ENCODE measurements around the gene TOM1. TPM values are rescaled to one million over a fixed set of nuclear protein-coding genes. Genes with fewer than 3 reads are reported as not detected.

The TOM1 gene
- total RNA-seq, 4 donors from 2014 or later: 56.3 to 183 (median 104) TPM

- H3K27ac ChIP-seq: peak overlapping the region; percentile 81 to 88 (median 85)
- no peaks in the 10 kb centered on the region for H3K9me3 ChIP-seq
- no peaks in the 10 kb centered on the region for H3K36me3 ChIP-seq
- intact Hi-C loops (cut with DNase I; ENCODE audit: low total_unique reads): no loop called here
- no peak for DNase-seq
- in situ Hi-C loops (cut with MboI; ENCODE audit: low pct_ligation_motif_present in 1 of 4, low pct_unique_long_range_greater_than_20kb in 1 of 4, low sequenced_read_pairs in 3 of 4): no loop called here
- 41 to 54% methylated on average over 3 to 5 of the region's 5 CpGs for WGBS, 2 donors (ENCODE audit: low coverage in 1 of 2)
- TF ChIP-seq CTCF (IDR thresholded peaks at IDR 0.05): no peak
- H3K27me3 ChIP-seq: no peaks in the 10 kb centered on the region
- H3K4me1 ChIP-seq: peaks cover 26 to 57% (median 46%) of the 10 kb centered on the region in 4 donors
- peak overlapping the region; percentile 16 to 59 (median 48) for H3K4me3 ChIP-seq
These were observed 81.8 kb downstream of the TOM1 start for GRCh38 chr22:35381424-35382009.

GRCh38 chr22:35383679-35384071 is 84.0 kb downstream of the TOM1 start:
- Histone ChIP-seq H3K4me3 (no peak overlapping the region), H3K4me1 (peaks cover 9 to 35% (median 25%) of the 10 kb centered on the region in 4 donors), H3K27me3 (no peaks in the 10 kb centered on the region), H3K9me3 (no peaks in the 10 kb centered on the region), H3K36me3 (no peaks in the 10 kb centered on the region), H3K27ac (no peak overlapping the region)
- TF ChIP-seq POLR2A (IDR thresholded peaks at IDR 0.05): no peak
- no peak for TF ChIP-seq POLR2AphosphoS5 (IDR thresholded peaks at IDR 0.05)
- no peak for TF ChIP-seq CTCF (IDR thresholded peaks at IDR 0.05)
- TF ChIP-seq EP300 (IDR thresholded peaks at IDR 0.05; ENCODE audit: low read depth): no peak
- DNase-seq: no peak
- in situ Hi-C loops (cut with MboI; ENCODE audit: low pct_ligation_motif_present in 1 of 4, low pct_unique_long_range_greater_than_20kb in 1 of 4, low sequenced_read_pairs in 3 of 4): no loop called here
- 88% methylated on average over 3 of the region's 3 CpGs; no CpG with 5 or more reads in 1 of the 2 donors for WGBS, 2 donors (ENCODE audit: low coverage in 1 of 2)
- intact Hi-C loops (cut with DNase I; ENCODE audit: low total_unique reads): no loop called here

- H3K4me3 ChIP-seq: no peak overlapping the region
- intact Hi-C loops (cut with DNase I; ENCODE audit: low total_unique reads) (no loop called here), in situ Hi-C loops (cut with MboI; ENCODE audit: low pct_ligation_motif_present in 1 of 4, low pct_unique_long_range_greater_than_20kb in 1 of 4, low sequenced_read_pairs in 3 of 4) (no loop called here)
- H3K27ac ChIP-seq: no peak overlapping the region
- H3K4me1 ChIP-seq: peaks cover 9 to 27% (median 21%) of the 10 kb centered on the region in 4 donors
- H3K36me3 ChIP-seq: no peaks in the 10 kb centered on the region
- TF ChIP-seq EP300 (IDR thresholded peaks at IDR 0.05; ENCODE audit: low read depth) (no peak), POLR2A (IDR thresholded peaks at IDR 0.05) (no peak), CTCF (IDR thresholded peaks at IDR 0.05) (no peak), POLR2AphosphoS5 (IDR thresholded peaks at IDR 0.05) (no peak)
- H3K9me3 ChIP-seq: no peaks in the 10 kb centered on the region
- 69% methylated on average over 4 of the region's 4 CpGs; no CpG with 5 or more reads in 1 of the 2 donors for WGBS, 2 donors (ENCODE audit: low coverage in 1 of 2)
- no peaks in the 10 kb centered on the region for H3K27me3 ChIP-seq
- no peak for DNase-seq
These were observed 84.8 kb downstream of the TOM1 start for GRCh38 chr22:35384527-35384926.

GRCh38 chr22:35384975-35385588 is 85.4 kb downstream of the TOM1 start:
- Histone ChIP-seq H3K9me3 (no peaks in the 10 kb centered on the region), H3K27me3 (no peaks in the 10 kb centered on the region), H3K4me1 (peaks cover 5 to 21% (median 17%) of the 10 kb centered on the region in 4 donors), H3K36me3 (peaks cover 0 to 4% (median 0%) of the 10 kb centered on the region in 4 donors), H3K27ac (no peak overlapping the region), H3K4me3 (no peak overlapping the region)
- 77 to 80% methylated on average over 1 to 6 of the region's 6 CpGs for WGBS, 2 donors (ENCODE audit: low coverage in 1 of 2)
- in situ Hi-C loops (cut with MboI; ENCODE audit: low pct_ligation_motif_present in 1 of 4, low pct_unique_long_range_greater_than_20kb in 1 of 4, low sequenced_read_pairs in 3 of 4) (no loop called here), intact Hi-C loops (cut with DNase I; ENCODE audit: low total_unique reads) (no loop called here)
- no peak for TF ChIP-seq POLR2A (IDR thresholded peaks at IDR 0.05)
- TF ChIP-seq EP300 (IDR thresholded peaks at IDR 0.05; ENCODE audit: low read depth): no peak
- no peak for TF ChIP-seq POLR2AphosphoS5 (IDR thresholded peaks at IDR 0.05)
- no peak for TF ChIP-seq CTCF (IDR thresholded peaks at IDR 0.05)
- DNase-seq: no peak

Data from transverse colon (tissue), 4 donors.